ENCODE results near the gene OTOP2.

Gene OTOP2, protein sequence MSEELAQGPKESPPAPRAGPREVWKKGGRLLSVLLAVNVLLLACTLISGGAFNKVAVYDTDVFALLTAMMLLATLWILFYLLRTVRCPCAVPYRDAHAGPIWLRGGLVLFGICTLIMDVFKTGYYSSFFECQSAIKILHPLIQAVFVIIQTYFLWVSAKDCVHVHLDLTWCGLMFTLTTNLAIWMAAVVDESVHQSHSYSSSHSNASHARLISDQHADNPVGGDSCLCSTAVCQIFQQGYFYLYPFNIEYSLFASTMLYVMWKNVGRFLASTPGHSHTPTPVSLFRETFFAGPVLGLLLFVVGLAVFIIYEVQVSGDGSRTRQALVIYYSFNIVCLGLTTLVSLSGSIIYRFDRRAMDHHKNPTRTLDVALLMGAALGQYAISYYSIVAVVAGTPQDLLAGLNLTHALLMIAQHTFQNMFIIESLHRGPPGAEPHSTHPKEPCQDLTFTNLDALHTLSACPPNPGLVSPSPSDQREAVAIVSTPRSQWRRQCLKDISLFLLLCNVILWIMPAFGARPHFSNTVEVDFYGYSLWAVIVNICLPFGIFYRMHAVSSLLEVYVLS

DNA sequence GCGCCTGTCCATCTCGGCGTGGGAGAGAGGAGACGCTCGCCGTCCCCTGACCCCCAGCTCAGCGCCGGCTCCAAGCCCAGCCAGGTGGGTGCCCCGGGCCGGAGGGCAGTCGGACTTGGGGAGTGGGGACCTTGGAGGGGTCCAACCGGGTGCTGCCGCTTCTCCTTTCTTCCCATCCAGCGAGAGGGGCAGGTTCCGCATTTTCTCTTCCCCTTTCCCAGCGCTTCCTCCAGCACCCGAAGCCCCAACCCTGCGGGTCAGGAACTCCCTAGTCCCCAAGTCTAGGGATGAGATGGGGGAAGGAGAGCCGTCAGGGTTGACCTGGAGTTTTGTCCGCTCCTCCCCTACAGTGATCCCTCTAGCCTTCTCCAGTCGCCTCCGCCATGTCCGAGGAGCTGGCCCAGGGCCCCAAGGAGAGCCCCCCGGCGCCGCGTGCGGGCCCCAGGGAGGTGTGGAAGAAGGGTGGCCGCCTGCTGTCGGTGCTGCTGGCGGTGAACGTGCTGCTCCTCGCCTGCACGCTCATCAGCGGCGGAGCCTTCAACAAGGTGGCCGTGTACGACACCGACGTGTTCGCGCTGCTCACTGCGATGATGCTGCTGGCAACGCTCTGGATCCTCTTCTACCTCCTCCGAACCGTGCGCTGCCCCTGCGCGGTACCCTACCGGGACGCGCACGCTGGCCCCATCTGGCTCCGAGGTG is at the start of gene OTOP2:
TSS of gene OTOP2 (plus strand) at position 24 of the 699 bp plus-strand sequence. CDS start at position 384, 360 bp downstream.
- DNase-seq (ENCODE audit: low read depth) = no peak

DNA sequence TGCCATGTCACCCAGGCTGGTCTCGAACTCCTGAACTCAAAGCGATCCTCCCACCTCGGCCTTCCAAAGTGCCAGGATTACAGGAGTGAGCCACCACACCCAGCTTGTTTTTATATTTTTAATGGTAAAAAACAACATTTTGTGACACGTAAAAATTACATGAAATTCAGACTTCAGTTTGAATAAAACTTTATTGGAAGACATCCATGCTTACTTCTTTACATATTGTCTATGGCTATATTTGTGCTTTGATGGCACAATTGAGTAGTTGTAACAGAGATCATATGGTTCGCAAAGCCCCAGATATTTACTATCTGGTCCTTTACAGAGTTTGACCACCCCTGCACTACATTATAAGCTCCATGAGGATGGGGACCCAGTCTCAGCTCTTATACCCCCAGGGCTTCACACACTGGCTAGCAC is 49.4 kb upstream of the OTOP2 start:
- DNase-seq (ENCODE audit: low read depth) = no peak

DNA sequence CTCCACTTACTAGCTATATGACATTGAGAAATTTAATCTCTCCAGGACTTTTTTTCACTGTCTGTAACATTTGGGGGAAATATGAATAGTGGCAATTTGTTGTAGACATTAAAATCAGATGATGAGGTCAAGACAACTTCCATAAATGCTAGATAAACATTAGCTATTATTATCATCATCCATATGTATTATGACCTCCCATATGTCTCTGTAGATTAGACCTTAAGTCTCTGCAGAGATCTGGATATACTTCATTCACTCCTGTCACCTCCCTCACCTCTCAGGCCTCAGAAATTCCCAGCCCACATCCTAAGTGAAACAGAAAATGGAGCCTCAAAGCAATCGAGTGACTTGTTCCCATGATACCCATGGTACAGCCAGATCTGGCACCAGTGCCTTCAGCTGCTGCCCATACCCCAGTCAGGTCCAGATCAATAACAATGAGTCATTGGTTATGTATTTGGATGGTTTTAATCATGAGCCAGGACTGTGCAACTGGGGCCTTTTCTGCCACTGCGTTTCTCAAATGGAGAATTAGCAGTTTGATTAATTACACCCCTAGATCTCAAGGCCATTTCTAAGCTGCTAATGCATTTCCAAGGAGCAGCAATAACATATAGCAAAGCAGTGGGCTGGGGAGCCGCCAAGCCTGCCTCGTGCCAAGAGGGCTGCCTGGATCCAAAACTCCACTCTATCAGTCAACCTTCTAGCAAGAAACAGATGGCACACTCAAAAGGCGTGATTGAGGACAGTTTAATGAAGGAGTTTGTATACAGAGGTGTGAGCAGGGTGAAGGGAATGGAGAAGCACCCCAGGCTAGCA is 48.7 kb upstream of the OTOP2 start:
- DNase-seq (ENCODE audit: low read depth) = no peak

DNA sequence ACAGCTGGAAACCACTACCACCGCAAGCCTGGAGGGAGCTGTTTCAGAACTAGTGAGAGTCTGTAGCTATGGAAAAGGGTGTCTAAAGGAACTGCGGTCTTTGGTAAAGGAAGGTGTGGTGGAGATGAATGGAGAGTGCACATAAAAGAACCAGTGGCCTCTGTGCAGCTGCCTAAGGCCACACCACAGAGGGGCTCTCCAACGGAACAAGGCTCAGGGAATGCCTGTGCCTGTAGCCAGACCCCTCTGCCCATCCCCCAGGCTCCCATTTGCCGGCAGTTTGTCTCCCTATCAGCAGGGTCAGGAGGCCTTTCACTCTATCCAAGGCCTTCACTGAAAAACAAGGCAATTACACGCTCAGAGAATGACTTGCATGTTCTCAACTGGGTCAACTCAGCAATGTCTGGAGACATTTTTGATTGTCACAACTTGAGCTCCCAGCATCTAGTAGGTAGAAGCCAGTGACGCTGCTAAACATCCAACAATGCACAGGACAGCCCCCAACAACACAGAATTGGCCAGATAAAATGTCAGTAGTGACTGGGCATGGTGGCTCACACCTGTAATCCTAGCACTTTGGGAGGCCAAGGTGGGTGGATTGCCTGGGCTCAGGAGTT is 48.0 kb upstream of the OTOP2 start:
- no peak for DNase-seq (ENCODE audit: low read depth)

DNA sequence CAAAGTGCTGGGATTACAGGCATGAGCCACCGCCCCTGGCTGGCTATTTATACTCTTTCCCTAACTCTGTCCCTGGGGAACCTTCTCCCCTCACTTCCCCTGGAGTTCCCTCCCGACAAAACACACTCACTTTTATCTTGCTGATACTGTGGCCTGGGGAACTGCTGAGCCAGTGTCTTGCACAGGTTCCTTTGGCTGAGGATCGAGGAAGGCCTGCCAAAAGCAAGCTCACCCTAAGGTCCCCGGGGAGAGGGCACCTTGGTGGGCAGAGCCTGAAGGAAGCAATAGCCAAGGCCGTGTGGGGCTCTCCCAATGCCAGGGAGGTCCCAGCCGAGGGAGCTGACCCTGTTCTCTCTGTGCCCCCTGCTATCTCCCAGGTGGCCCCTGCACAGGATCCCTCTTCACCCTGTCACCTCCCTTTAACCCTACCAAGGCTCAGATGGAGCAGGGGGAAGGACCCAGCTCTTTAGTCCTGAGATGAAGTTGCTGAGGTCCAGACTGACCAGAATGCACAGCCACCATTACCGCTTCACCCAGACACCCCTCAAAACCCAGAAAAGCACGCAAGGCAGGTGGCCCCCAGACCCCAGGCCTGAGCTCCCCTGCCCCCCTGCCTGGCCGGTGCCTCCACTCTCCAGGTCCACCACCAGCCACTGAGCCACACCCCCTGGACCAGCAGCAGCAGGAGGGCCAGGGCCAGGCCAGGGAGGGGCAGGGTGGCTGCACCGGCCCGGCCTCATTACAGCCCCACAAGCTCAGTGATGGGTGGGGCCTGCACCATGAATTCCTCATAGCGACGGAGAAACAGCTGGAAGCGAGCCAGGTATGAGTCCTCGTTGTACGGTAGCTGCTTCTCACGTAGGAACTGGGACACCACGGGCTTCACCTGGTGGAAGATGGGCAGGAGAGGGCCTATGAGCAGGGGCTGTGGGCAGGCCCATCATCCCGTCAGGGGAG is 46.2 kb upstream of the OTOP2 start:
- DNase-seq (ENCODE audit: low read depth) = no peak

DNA sequence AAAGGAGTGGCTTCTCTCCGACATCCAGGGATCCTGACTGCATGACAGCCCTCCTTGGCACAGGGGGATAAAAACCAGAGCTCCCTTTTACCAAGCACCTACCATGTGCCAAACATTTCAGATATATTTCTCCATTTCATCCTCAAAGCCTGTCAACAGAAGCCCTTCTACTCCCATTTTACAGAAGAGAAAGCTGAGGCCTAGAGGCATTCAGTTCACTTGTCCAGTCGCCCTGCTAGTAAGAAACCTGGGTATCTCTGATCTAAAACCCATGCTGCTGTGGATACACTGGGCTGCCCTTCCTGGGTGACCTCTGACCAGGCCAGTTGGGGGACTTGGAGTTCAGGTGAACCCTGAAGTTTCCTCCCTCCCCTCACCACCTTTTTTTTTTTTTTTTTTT is 45.4 kb upstream of the OTOP2 start:
- no peak for DNase-seq (ENCODE audit: low read depth)

DNA sequence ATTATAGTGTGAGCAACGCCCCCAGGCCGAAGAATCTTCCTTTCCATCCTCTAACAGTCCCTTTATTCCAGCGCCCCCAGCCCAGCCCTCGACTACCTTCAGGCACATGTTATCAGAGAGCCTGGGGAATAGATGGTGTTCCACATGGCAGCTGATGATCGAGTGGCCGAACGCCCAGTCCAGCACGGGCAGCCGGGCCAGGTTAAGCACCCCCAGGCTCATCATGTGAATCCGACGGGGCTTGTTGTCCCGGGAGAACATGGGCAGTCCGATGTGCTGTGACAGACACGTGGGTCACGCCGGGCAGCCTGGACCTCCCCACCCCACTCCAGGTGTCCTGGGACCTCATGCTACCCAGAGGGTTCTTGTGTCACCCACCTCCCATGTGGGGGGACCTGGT is 44.8 kb upstream of the OTOP2 start:
- no peak for DNase-seq (ENCODE audit: low read depth)

DNA sequence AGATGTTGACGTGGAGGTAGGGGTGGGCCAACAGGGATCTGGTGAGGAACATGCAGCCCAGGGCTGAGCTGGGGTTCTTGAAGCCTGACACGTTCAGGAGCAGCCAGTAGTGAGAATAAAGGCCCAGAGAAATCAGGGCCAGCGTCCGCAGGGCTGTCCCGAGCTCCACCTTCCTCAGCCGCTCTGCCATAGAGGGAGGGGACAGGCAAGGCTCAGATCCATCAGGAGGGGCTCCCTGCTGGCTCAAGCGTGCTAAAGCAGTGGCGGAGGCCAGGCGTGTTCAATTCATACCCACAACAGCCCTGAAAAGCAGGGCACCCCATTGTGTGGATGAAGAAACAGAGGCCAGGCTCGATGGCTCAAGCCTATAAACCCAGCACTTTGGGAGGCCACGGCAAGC is 43.0 kb upstream of the OTOP2 start:
- no peak for DNase-seq (ENCODE audit: low read depth)

DNA sequence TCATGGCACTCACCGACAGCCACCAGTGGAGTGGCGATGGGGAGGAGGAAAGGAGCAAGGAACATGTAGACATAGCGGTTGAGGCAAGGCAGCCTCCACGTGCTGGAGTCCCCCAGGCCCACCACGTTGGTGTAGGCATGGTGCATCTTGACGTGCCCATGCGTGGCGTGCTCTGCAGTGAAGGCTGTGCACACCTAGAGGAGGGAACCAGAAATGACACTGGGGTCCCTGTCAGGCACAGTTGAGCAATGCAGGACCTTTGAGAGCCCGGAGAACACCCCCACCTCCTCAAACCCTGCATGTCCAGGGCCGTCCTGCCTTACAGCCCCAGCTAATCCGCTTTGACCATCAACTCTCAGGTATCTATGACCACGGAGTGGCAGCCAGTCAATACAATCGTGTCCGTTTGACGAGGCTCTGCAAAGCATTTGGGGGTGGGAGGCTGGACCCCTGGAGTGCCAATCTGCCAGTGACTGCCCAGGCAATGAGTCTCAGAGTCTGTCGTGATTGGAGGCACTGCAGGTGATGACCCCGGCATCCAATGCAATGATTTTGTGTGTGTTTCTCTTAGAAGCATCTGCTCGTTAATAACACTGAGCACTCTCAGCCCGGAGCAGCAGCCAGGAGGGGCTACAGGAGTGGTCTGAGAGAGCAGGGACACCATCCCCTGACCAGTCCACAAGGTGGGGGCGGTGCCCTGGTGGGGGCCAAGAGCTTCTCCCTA is 41.4 kb upstream of the OTOP2 start:
- no peak for DNase-seq (ENCODE audit: low read depth)

DNA sequence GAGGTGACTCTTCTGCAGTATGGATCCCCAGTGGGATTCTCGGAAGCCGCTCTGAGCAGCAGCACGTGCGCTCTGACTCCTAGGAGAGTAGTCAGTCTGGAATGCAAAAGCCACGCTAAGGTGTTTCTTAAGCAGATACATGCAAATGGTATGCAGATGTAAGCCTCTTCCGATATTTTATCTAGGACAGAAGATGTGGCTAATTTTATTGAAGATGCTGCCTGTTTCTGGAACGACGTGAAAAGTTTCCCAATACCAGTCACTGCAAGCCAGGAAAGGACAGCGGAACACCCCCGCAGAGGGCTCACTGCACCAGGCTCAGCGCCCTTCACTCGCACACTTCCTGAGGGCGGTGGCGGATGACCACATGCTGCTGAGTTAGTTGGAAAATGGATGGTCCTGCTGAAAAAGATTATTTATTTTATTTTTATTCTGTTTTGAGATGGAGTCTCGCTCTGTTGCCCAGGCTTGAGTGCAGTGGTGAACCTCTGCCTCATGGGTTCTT is 40.8 kb upstream of the OTOP2 start:
- no peak for DNase-seq (ENCODE audit: low read depth)

DNA sequence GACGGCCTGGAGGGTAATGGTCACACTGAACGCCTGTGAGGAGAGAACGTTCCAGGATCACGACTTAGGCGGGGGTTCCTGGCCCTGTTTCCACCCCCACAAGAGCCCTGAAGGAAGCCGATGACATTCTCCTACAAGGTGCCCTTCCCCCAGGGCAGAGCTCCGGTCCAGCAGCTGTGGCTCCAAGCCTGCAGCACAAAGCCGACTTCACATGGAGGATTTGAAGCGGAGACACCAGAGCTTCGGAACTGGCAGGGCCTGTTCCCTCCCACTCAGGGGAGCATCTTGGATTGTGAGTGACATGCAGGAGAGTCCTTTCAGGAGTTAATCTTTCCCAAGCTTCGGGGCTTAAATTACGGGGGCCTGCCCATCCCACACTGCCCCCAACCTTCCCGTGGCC is 35.6 kb upstream of the OTOP2 start:
- DNase-seq (ENCODE audit: low read depth) = no peak

DNA sequence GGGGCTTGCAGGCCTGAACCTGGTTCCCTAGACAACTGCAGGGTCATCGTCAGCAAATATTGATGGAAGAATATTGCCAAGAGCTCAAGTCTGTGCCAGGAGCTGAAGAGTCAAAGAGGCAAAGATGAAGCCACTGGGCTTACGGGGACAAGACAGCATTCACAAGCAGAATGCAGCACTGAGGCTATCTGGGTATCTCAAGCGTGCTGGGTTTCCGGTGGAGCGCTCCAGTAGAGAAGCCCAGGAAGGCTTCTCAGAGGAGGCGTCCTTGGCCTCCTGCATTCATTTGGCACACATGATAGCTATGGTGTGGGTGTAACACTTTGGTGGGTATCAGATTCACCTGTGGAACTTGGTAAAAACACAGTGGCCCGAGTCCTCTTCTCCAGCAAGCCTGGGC is 33.5 kb upstream of the OTOP2 start:
- no peak for DNase-seq (ENCODE audit: low read depth)

DNA sequence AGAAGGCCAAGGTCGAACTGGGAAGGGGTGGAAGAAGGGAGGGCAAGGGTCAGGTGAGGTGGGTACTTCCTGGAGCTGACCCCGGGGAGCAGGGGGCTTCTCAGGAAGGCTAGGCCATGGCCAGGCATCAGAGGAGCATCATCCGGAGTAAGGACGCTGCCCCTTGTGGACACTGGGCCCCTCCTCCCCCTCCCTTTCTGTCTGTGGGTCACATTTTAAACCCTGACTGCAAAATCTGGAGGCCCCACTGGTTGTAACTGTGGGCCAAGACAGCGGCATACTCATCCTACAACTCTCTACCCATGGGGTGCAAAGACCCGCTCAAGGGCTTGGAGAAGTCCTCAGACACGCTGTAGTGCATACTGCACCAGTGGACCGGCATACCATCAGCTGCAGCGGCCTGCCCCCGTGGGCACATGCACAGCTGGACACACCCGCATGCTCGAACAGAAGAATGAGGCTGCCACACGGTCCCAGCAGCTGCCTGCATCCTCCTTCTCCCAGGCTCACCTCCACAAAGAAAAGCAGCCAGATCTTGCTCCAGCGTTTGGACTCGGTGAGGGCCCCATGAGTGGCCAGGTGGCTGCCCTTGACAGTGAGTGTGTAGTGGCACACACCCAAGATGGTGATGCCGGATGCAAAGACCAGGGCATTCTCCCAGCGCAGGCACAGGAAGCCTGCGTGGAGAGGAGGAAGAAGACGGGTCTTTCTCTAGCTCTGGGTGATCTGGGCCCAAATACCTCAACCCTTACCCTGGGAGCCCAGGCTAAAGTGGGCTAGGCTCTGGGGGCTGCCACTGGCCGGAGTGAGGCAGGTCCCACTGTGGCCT is 31.8 kb upstream of the OTOP2 start:
- DNase-seq (ENCODE audit: low read depth) = no peak

DNA sequence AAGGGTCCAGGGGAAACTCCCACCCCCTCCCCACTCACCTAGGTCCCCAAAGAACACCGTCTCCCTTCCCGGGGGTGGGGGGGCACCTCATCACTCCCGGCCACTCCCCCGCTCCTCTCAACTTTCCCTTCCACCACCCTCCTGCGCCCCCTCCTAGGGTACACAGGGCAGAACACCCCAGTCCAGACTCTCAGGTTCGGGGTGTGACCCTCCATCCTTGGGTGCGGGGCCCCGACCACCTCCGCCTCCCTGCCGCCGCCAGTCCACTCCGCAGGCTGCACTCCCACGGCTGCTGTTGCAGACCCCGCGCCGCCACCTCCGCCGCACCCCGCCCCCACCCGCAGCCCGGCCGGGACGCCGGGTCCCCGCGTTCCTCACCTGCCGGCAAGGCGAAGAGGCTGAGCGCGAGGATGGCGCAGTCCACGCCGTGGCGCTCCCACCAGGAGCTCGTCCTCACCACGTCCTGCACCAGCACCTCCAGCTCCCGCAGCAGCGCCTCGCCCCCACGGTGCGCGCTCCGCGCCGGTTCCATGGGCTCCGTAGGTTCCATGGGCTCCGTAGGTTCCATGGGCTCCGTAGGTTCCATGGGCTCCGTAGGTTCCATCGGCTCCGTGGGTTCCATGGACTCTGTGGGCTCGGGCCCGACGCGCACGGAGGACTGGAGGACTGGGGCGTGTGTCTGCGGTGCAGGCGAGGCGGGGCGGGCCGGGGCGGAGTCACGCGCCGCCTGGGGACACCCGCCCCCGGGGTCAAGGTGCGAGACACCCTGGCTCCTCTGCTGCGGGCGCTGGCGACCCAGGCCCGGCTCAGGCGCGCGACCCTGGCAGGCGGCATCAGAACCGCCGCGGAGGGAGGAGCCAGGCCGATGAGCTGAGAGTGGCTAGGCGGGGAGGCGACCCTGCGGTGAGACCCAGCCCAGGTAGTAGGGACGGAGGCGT is 30.8 kb upstream of the OTOP2 start, which contains the start of gene FADS6:
TSS of gene FADS6 (minus strand) at position 660 of the 938 bp plus-strand sequence. CDS start at position 622, 38 bp downstream.
- no peak for DNase-seq (ENCODE audit: low read depth)

DNA sequence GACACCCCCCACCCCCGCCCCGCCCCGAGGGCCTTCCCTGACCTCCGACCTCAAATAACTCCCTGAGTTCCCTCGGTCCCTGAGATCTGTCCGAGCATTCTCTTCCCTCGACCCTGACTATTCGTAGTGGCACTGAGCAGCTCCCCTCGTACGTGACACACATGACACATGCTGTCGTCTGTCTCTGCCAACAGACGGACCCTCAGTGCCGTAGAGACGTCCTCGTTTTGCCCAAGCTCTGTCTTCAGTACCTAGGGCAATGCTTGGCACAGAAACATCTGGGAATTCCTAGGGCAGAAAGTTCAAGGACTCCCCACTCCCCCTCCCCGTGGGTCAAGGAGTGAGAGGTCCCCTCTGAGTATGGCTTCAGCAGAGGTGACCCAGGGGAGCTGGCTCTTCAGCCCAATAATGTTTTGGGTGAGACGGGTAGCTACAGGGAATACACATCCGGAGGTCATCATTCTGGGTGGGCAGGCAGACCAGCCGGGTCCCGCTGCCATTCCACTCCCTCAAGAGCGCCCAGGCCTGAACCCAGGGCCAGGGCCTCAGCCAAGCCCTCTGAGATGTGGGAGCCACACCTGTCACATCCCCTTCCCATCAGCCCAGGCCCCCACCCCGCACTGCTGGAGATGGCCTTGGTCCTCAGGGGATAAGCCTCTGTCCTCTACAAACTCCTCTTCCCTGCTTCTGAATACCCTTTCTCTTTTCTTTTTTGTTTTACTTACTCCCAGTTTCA is 30.0 kb upstream of the OTOP2 start:
- no peak for DNase-seq (ENCODE audit: low read depth)

DNA sequence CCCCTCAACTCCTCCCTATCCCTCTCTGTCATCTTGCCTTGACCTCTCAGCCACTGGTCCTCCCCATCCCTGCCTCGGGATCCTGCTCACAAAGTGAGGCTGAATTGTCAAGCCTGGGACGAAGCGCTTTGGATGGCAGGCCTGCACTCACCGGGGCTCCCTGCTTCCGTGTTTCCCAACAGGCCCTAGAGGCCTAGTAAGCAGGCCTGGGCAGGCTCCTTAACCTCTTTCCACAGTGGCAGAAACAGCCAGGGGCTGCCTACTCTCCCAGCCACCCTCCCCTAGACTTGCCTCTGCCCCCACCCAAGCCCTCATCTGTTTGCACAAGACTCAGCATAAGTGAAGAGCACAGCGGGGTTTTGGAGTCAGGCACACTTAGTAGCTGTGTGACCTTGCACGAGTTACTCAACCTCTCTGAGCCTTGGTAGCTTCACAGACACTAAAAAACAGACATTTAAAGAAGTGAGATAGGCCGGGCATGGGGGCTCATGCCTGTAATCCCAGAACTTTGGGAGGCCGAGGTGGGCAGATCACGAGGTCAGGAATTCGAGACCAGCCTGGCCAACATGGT is 25.6 kb upstream of the OTOP2 start:
- no peak for DNase-seq (ENCODE audit: low read depth)

DNA sequence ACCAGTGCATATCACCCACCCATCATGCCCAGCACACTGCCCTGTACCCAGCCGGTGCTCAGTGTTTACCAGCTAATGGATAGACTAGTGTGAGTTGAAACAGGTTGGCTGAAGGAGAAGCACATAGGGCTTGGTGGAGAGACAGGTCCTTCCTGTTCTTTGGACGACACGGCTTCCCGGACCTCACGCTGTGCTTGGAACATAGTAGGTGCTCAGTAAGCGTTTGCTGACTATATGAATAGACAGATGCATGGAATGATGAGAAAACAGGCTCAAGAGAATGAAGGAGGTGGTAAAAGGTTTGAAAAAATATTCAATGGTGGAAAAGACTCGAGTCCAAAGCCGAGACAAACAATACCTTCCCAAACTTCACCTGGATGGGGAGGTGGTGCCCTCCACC is 23.9 kb upstream of the OTOP2 start:
- DNase-seq (ENCODE audit: low read depth) = no peak
